HCT116 (cell line): ENCODE measurements around the gene CSTF2T.

ENCODE experiments used
- CTCF ChIP-seq, 3 experiments: fragments of 200-600 bp in 1 of 3; sonication (generic) in 1 of 3; IDR thresholded peaks in 2 of 3; conservative IDR thresholded peaks in 1 of 3; 2 replicates each; pipeline ENCODE4 v1.5.1; 2012 to 2017; ENCODE audit warnings: low read depth in 2 of 3, low read length in 2 of 3, antibody characterized with exemption in 1 of 3, borderline replicate concordance in 1 of 3, control low read depth in 1 of 3, mild to moderate bottlenecking in 1 of 3, mixed read lengths in 1 of 3, mixed run types in 1 of 3, moderate library complexity in 1 of 3; ENCODE audit not compliant: insufficient read depth in 1 of 3
- EGR1 ChIP-seq: IDR thresholded peaks from 2 replicates; pipeline ENCODE4 v1.6.1; 2012; ENCODE audit warnings: low read depth
- YY1 ChIP-seq: IDR thresholded peaks from 2 replicates; pipeline ENCODE4 v1.6.1; 2011; ENCODE audit warnings: low read length, low read depth, moderate library complexity, mild to moderate bottlenecking; ENCODE audit not compliant: insufficient replicate concordance; ENCODE audit errors: extremely low read depth
- ZNF274 ChIP-seq: fragments of 200-500 bp; sonication (Bioruptor generic); IDR thresholded peaks from 2 replicates; pipeline ENCODE4 v1.6.1; 2014; ENCODE audit warnings: mild to moderate bottlenecking, low read depth, low read length, inconsistent platforms

- TF ChIP-seq CTCF (IDR thresholded peaks at IDR 0.05 in 2 of 3, conservative IDR thresholded peaks at IDR 0.05 in 1 of 3; ENCODE audit: borderline replicate concordance in 1 of 3, insufficient read depth in 1 of 3, low read depth in 2 of 3, low read length in 2 of 3), result no peak
- TF ChIP-seq ZNF274, result no peak
- TF ChIP-seq YY1, result no peak
- TF ChIP-seq EGR1, result no peak
Observed at GRCh38 chr10:51656503-51656902, 42.9 kb downstream of the CSTF2T start.
